Loucy (cell line): ENCODE measurements around the gene TNFSF12.

Experiments used
- H2AFZ ChIP-seq: fragments of 200-600 bp; sonication (generic); 2 replicates; pipeline ENCODE4 v1.6.0; 2016; ENCODE audit warnings: antibody characterized with exemption, mild to moderate bottlenecking, low read length, moderate library complexity
- H3F3A ChIP-seq: fragments of 200-600 bp; 2 replicates; pipeline ENCODE4 v1.6.0; 2016; ENCODE audit warnings: antibody characterized with exemption, low read depth, mild to moderate bottlenecking
- H3K27me3 ChIP-seq: fragments of 200-600 bp; sonication (generic); 2 replicates; pipeline ENCODE4 v1.6.1; 2014; ENCODE audit warnings: low read length, mild to moderate bottlenecking; ENCODE audit not compliant: insufficient read depth, poor library complexity, severe bottlenecking
- H3K36me3 ChIP-seq: fragments of 200-600 bp; sonication (generic); 2 replicates; pipeline ENCODE4 v1.6.1; 2016; ENCODE audit warnings: low read length; ENCODE audit not compliant: insufficient read depth
- H3K4me1 ChIP-seq: fragments of 200-600 bp; sonication (generic); 2 replicates; pipeline ENCODE4 v1.5.1; 2014; ENCODE audit warnings: low read length, mild to moderate bottlenecking; ENCODE audit not compliant: insufficient read depth, poor library complexity, severe bottlenecking
- H3K4me2 ChIP-seq: fragments of 200-600 bp; sonication (generic); 2 replicates; pipeline ENCODE4 v1.6.0; 2014; ENCODE audit warnings: antibody characterized with exemption, low read length, low read depth, mild to moderate bottlenecking; ENCODE audit not compliant: poor library complexity, severe bottlenecking
- H3K4me3 ChIP-seq: fragments of 200-600 bp; sonication (generic); 2 replicates; pipeline ENCODE4 v1.5.1; 2014; ENCODE audit warnings: low read length, mild to moderate bottlenecking, mixed read lengths; ENCODE audit not compliant: poor library complexity, severe bottlenecking
- H3K79me2 ChIP-seq: fragments of 200-600 bp; sonication (generic); 2 replicates; pipeline ENCODE4 v1.6.1; 2014; ENCODE audit warnings: low read length; ENCODE audit not compliant: insufficient read depth
- H3K9ac ChIP-seq: fragments of 200-600 bp; sonication (generic); 2 replicates; pipeline ENCODE4 v1.6.0; 2014; ENCODE audit warnings: mild to moderate bottlenecking, low read depth, low read length, moderate library complexity; ENCODE audit not compliant: poor library complexity, severe bottlenecking
- H3K9me2 ChIP-seq: fragments of 200-600 bp; sonication (generic); replicated peaks from 2 replicates; pipeline ENCODE4 v1.6.1; 2016; ENCODE audit warnings: low read depth, low read length, mixed read lengths
- H3K9me3 ChIP-seq: fragments of 200-600 bp; sonication (generic); 2 replicates; pipeline ENCODE4 v1.6.1; 2014; ENCODE audit warnings: mild to moderate bottlenecking, antibody characterized with exemption, low read length, low read depth; ENCODE audit not compliant: insufficient read depth
- H4K20me1 ChIP-seq: fragments of 200-600 bp; sonication (generic); 2 replicates; pipeline ENCODE4 v1.6.0; 2014; ENCODE audit warnings: antibody characterized with exemption, low read length, mild to moderate bottlenecking; ENCODE audit not compliant: insufficient read depth, poor library complexity, severe bottlenecking
- CTCF ChIP-seq: fragments of 200-600 bp; sonication (generic); conservative IDR thresholded peaks from 2 replicates; pipeline ENCODE4 v1.5.1; 2014; ENCODE audit warnings: mild to moderate bottlenecking, antibody characterized with exemption, low read length
- EZH2phosphoT487 ChIP-seq: fragments of 200-600 bp; IDR thresholded peaks from 2 replicates; pipeline ENCODE4 v1.6.1; 2018; ENCODE audit warnings: antibody characterized with exemption, mild to moderate bottlenecking, moderate library complexity, borderline replicate concordance

TNFSF12 gene

GRCh38 chr17:7569571-7569970 lies 20.7 kb downstream of the TNFSF12 start:
- H3K79me2 ChIP-seq = peaks cover 63% of the 10 kb centered on the region
- H3K27me3 ChIP-seq = peaks cover 7% of the 10 kb centered on the region
- no peak overlapping the region for H3K9ac ChIP-seq
- H4K20me1 ChIP-seq = peaks cover 19% of the 10 kb centered on the region
- no peaks in the 10 kb centered on the region for H3F3A ChIP-seq
- no peaks in the 10 kb centered on the region for H3K9me2 ChIP-seq
- no peak overlapping the region for H2AFZ ChIP-seq
- no peak overlapping the region for H3K4me2 ChIP-seq
- TF ChIP-seq EZH2phosphoT487 (no peak), CTCF (no peak)
- no peaks in the 10 kb centered on the region for H3K9me3 ChIP-seq
- peaks cover 11% of the 10 kb centered on the region for H3K4me1 ChIP-seq
- peaks cover 38% of the 10 kb centered on the region for H3K36me3 ChIP-seq
- H3K4me3 ChIP-seq = no peak overlapping the region

- no peak overlapping the region for H3K4me2 ChIP-seq
- H3F3A ChIP-seq = no peaks in the 10 kb centered on the region
- H3K9me3 ChIP-seq = no peaks in the 10 kb centered on the region
- peaks cover 25% of the 10 kb centered on the region for H4K20me1 ChIP-seq
- H3K9ac ChIP-seq = no peak overlapping the region
- H3K9me2 ChIP-seq = no peaks in the 10 kb centered on the region
- H2AFZ ChIP-seq = no peak overlapping the region
- H3K4me1 ChIP-seq = peaks cover 19% of the 10 kb centered on the region
- peaks cover 38% of the 10 kb centered on the region for H3K36me3 ChIP-seq
- H3K27me3 ChIP-seq = peaks cover 7% of the 10 kb centered on the region
- H3K79me2 ChIP-seq = peaks cover 63% of the 10 kb centered on the region
- no peak for TF ChIP-seq CTCF
- TF ChIP-seq EZH2phosphoT487 = no peak
- no peak overlapping the region for H3K4me3 ChIP-seq
These were observed 21.5 kb downstream of the TNFSF12 start for GRCh38 chr17:7570351-7570750.

GRCh38 chr17:7572338-7572587 lies 23.4 kb downstream of the TNFSF12 start:
- peak overlapping the region; percentile 81 for H3K9ac ChIP-seq
- H3K4me1 ChIP-seq = peaks cover 24% of the 10 kb centered on the region
- H3K27me3 ChIP-seq = peaks cover 7% of the 10 kb centered on the region
- H2AFZ ChIP-seq = no peak overlapping the region
- peak overlapping the region; percentile 79 for H3K4me3 ChIP-seq
- H3K79me2 ChIP-seq = peaks cover 70% of the 10 kb centered on the region
- peak overlapping the region; percentile 81 for H3K4me2 ChIP-seq
- H3K9me3 ChIP-seq = no peaks in the 10 kb centered on the region
- H4K20me1 ChIP-seq = peaks cover 44% of the 10 kb centered on the region
- no peak for TF ChIP-seq EZH2phosphoT487
- no peak for TF ChIP-seq CTCF
- peaks cover 54% of the 10 kb centered on the region for H3K36me3 ChIP-seq
- H3F3A ChIP-seq = peaks cover 8% of the 10 kb centered on the region; the same call in 1 of the 2 replicates
- no peaks in the 10 kb centered on the region for H3K9me2 ChIP-seq
